Measurements from ENCODE around the gene KRT5.
"Not testable (repeated sequence)": the region's sequence is repeated elsewhere in the genome, so short reads cannot be mapped to it uniquely, and the experiment has no call there.

KRT5 gene

DNA sequence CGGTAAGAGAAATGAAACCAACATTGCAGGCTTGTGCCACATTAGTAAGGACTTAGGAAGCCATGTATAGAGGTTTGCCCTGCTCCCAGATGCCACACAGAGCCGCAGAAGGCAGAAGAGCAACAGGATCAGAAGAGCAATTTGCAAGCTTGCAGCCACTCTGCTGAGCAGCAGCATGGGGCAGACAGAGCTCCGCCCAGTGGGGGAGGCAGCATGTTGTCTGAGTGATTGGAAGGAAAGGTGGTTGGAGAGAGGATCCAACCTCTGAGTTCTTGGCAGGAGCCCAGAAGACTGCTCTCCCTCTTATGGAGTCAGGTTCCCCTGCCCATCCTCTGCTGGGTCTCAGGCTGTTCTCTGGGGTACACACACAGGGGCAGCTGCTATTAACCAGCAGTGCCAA is 24.8 kb downstream of the KRT5 start:
- DNase-seq (ENCODE audit: low read depth in 2 of 2), result no peak

DNA sequence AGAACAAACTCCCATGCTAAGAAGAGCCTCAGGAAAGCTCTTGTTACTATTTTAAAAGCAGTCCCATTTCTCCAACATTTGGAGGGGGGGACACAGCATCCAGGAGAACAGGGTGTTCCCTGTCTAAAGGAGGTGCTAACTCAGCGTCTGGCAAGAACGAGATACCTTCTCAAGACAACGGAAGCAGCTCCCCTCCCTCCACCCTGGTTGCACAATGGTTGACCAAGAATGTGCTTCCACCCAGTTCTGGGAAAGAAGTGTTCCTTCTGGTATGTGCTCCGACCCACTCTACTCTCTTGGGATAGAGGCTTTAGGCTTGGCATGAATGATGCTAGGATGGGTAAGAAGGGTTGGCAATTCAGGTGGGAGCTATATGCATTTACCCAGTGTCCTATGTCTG is 25.7 kb downstream of the KRT5 start:
- no peak for DNase-seq (ENCODE audit: low read depth in 2 of 2)

DNA sequence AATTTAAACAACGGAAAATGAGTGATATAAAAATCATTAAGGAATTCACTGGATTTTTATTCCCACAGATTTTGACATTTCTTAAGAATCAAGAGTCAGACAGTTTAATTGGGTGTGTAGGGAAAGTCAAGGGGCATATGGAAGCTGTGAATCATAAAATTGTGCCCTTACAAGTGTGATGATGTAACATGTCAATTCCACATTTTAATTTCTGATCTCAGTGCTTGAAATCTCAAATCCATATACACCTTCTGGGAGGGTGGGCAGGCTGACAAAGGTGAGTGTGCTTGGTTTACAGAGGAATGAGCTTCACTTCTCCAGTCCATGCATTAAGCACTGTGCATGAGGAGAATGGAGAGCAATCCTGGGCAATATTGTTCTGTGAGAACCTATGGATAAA is 26.1 kb downstream of the KRT5 start:
- no peak for DNase-seq (ENCODE audit: low read depth in 2 of 2)

GRCh38 chr12:52493172-52493571 is 27.0 kb downstream of the KRT5 start, which contains the start of gene KRT6A:
KRT6A (minus strand) TSS chr12:52493257; CDS start chr12:52493188, 69 bp downstream.
- DNase-seq (ENCODE audit: low read depth in 2 of 2), result no peak

DNA sequence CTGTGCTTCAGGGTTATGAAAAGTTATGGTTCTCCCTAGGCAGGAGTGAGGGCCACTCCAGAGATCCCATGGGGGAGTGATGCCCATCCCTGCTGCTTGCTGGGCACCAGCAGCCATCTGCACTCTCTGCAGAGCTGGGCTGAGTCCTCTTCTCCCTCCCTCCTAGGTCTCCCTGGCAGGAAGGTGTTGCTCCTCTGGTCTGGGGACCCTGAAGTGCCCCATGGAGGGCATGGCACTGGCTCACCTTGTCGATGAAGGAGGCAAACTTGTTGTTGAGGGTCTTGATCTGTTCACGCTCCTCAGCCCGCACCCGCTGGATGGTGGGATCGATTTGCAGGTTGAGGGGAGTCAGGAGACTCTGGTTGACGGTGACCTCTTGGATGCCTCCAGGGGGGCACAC is 27.8 kb downstream of the KRT5 start:
- not testable (repeated sequence) for DNase-seq (ENCODE audit: low read depth in 2 of 2)

GRCh38 chr12:52491495-52491894 is 28.7 kb downstream of the KRT5 start:
- not testable (repeated sequence) for DNase-seq (ENCODE audit: low read depth in 2 of 2)

GRCh38 chr12:52488736-52489135 is 31.5 kb downstream of the KRT5 start:
- DNase-seq (ENCODE audit: low read depth in 2 of 2), result no peak

DNA sequence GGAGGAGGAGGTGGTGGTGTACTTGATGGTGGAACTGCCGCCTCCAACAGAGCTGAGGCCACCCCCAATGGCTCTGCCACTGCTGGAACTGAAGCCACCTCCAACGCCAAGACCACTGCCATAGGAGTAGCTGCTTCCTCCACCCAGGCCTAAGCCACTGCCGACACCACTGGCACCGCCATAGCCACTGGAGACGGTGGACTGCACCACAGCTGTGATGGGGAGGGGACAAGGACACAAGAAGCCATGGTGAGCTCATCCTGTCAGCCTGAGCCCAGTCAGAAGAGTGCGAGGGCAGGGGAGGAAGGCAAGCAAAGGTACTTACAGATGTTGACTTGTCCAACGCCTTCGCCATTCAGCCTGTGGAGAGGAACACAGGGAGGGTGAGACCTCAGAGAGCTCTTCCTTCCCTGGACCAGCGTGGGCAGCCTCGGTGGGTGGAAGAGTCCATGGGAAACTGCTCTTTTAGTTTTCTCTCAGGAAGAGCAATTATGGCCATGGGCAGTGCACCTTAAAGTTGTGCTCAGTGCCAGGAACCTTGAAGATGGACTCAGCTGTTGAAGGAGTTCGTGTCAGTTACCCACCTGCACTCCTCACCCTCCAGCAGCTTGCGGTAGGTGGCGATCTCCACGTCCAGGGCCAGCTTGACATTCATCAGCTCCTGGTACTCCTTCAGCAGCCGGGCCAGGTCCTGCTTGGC is 32.3 kb downstream of the KRT5 start:
- DNase-seq (ENCODE audit: low read depth in 2 of 2), result not testable (repeated sequence)

- DNase-seq (ENCODE audit: low read depth in 2 of 2), result no peak
Measured at GRCh38 chr12:52487211-52487610, 33.0 kb downstream of the KRT5 start.

DNA sequence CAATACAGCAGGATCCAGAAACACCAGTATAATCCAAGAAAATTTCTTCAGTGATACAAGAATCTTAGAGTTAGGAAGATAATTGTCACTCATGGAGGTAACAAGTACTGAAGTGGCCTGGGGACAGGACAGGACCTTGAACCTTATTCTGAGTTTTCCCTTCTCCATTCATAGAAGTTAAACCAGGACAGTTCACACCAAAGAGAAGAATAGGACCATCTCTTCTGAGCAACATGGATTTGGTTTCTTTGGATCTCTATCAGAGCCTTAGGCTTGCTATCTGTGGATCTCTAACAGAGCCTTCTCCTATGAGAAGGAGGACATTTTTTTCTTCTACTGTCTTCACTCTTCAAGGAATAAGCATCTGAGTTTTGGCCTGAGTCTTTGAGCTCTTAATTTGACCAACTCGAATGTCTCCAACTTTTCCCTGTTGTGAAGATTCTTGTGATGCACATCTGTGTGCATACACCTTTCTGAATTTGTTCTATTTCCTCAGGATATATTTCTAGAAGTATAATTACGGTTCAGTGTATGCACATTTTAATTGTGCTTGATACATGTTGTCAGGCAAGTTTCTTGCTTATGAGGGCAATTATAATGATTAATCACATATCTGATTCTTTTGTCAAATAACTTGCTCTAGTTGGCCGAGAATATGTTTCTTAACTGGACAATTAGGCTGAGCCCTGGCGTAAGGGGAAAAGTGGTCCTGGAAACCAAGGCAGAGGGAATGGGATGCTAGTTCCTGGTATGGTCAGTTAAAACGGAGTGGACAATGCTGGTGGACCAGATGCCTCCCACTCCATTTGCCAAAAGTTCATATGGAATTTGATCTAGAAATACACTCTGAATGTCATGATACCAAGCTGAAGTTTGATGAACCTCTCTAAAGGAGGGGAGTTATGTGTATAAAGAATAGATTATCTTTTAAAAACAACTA is 33.8 kb downstream of the KRT5 start:
- DNase-seq (ENCODE audit: low read depth in 2 of 2), result no peak

DNA sequence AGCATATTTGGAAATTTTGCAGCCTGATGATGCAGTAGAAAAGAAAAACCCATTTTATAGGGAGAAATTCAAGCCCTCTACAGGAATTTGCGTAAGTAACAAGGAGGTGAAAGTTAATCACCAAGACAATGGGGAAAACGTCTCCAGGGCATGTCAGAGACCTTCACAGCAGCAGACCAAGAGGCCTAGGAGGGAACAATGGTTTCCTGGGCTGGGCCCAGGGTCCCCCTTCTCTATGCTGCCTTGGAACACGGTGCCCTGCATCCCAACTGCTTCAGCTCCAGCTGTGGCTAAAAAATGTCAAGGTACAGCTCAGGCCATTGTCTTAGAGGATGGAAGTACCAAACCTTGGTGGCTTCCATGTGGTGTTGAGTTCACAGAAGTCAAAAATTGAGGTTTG is 40.1 kb downstream of the KRT5 start:
- DNase-seq (ENCODE audit: low read depth in 2 of 2), result no peak

GRCh38 chr12:52477651-52478050 is 42.5 kb downstream of the KRT5 start:
- DNase-seq (ENCODE audit: low read depth in 2 of 2), result no peak

DNA sequence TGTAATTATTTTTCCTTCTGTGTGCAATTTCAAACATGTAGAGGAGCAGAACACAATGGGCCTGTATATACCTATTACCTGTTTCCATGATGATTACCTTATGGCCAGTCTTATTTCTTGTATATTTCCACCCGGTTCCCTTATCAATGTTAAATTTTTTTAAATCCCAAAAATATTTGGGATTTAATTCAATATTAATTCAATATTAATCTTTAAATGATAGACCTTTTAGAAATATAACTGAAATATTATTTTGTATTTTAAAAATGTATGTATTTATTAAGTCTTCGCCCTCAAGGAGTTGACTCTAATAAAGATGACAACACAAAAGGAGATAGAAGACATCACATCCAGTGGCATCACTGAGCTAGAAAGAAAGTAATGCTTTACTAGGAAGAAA is 46.0 kb downstream of the KRT5 start:
- no peak for DNase-seq (ENCODE audit: low read depth in 2 of 2)

- no peak for DNase-seq (ENCODE audit: low read depth in 2 of 2)
Measured at GRCh38 chr12:52473768-52474167, 46.4 kb downstream of the KRT5 start, which contains the start of gene KRT6C. KRT6C (minus strand) TSS chr12:52473805; CDS start chr12:52473737, 68 bp downstream.

DNA sequence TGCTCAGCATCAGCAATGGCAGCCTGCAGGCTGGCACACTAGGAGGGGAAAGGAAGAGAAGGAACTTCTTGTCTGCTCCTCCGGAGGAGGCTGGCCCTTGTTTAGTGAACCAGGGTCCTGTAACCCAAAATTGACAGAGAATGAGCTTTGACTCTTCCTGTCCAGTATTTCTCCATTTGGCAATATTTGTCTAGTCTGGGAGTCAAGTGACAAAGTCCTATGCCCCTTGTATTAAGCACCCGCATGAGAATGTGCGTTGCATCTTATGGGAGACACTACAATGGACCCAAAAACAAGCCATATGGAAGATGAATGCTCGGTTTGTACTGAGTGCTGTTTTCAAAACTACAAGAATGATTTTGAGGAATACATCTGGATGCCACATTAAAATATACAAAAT is 50.3 kb downstream of the KRT5 start:
- no peak for DNase-seq (ENCODE audit: low read depth in 2 of 2)

DNA sequence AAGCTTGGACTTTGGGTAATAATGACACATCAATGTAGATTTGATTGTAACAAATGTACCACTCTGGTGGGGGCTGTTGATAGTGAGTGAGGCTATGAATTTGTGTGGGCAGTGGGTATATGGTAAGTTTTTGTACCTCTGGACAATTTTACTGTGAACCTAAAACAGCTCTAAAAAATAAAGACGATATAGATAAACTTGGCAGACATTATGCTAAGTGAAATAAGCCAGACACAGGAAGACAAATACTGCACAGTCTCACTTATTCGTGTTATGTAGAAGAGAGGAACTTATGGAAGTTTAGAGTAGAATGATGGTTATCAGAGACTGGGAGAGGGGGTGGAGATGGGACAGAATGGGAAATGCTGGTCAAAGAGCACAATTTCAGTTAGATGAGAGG is 55.3 kb downstream of the KRT5 start:
- DNase-seq (ENCODE audit: low read depth in 2 of 2), result no peak
